H1 (cell line): Measurements from ENCODE around the gene MYO15B. TPM values are rescaled to one million over a fixed set of nuclear protein-coding genes. Genes with fewer than 3 reads are reported as not detected.

Source experiments
- CTCF ChIA-PET: fragments of 300-600 bp; sonication (Branson Sonifier 250); formaldehyde crosslinking; loops from one replicate; lab custom pipeline; 2021; ENCODE audit not compliant: partially characterized antibody; lab: Charles Lee
- POLR2A ChIA-PET: fragments of 300-600 bp; sonication (Branson Sonifier 250); formaldehyde crosslinking; loops from one replicate; lab custom pipeline; 2021; ENCODE audit warnings: inconsistent platforms; ENCODE audit not compliant: partially characterized antibody; lab: Charles Lee
- DNase-seq, 2 experiments: peaks; one replicate each; pipeline versions ENCODE4 v3.0.0 to v3.0.0-alpha.2; 2010 to 2022; ENCODE audit warnings: low spot score in 2 of 2, low read depth in 1 of 2, mixed read lengths in 1 of 2
- FAIRE-seq: peaks from 2 replicates; lab custom pipeline; 2011; peaks lifted over from hg19 to GRCh38; lab: Jason Lieb, UNC
- H2AFZ ChIP-seq: 2 replicates; pipeline ENCODE4 v1.8.1; 2012; ENCODE audit warnings: low read length, inconsistent platforms
- H2AK5ac ChIP-seq: 2 replicates; pipeline ENCODE4 v1.6.1; 2013; ENCODE audit warnings: low read depth, low read length
- H2BK120ac ChIP-seq: replicated peaks from 2 replicates; pipeline ENCODE3; 2013; ENCODE audit warnings: low read depth, low read length, inconsistent platforms
- H2BK12ac ChIP-seq: 2 replicates; pipeline ENCODE4 v1.6.1; 2013; ENCODE audit warnings: low read depth, low read length
- H2BK15ac ChIP-seq: 2 replicates; pipeline ENCODE4 v1.6.1; 2013; ENCODE audit warnings: low read length
- H2BK20ac ChIP-seq: 2 replicates; pipeline ENCODE4 v1.6.1; 2013; ENCODE audit warnings: low read length
- H2BK5ac ChIP-seq: 2 replicates; pipeline ENCODE4 v1.6.1; 2013; ENCODE audit warnings: low read depth, low read length
- H3K14ac ChIP-seq: 2 replicates; pipeline ENCODE4 v1.6.1; 2013; ENCODE audit warnings: inconsistent platforms; ENCODE audit not compliant: insufficient read length
- H3K18ac ChIP-seq: 2 replicates; pipeline ENCODE4 v1.6.1; 2013; ENCODE audit warnings: low read length; ENCODE audit errors: extremely low read depth
- H3K23ac ChIP-seq: 2 replicates; pipeline ENCODE4 v1.6.1; 2013; ENCODE audit warnings: inconsistent platforms; ENCODE audit not compliant: insufficient read length
- H3K23me2 ChIP-seq: 2 replicates; pipeline ENCODE4 v1.6.1; 2013; ENCODE audit warnings: low read depth, low read length
- H3K27ac ChIP-seq: 2 replicates; pipeline ENCODE4 v1.6.1; 2011; ENCODE audit warnings: low read depth, low read length, inconsistent platforms
- H3K27me3 ChIP-seq, 4 experiments: replicated peaks in 1 of 4; 1 replicate in 1 of 4; 2 replicates in 3 of 4; pipeline versions ENCODE4 v1.6.1 to v1.8.1; 2011 to 2013; ENCODE audit warnings: low read length in 3 of 4, mild to moderate bottlenecking in 3 of 4, inconsistent platforms in 2 of 4, mixed read lengths in 2 of 4, moderate library complexity in 1 of 4; ENCODE audit not compliant: control insufficient read depth in 3 of 4, insufficient read depth in 3 of 4; ENCODE audit errors: extremely low read depth in 1 of 4
- H3K36me3 ChIP-seq, 4 experiments: 2 replicates each; pipeline versions ENCODE4 v1.6.1 to v1.8.1; 2011 to 2013; ENCODE audit warnings: mild to moderate bottlenecking in 4 of 4, low read length in 3 of 4, moderate library complexity in 2 of 4, control low read depth in 1 of 4, inconsistent platforms in 1 of 4; ENCODE audit not compliant: insufficient read depth in 4 of 4, control insufficient read depth in 2 of 4
- H3K4ac ChIP-seq: replicated peaks from 2 replicates; pipeline ENCODE3; 2013; ENCODE audit warnings: low read length, low read depth, mixed read lengths, inconsistent platforms; ENCODE audit not compliant: insufficient read length
- H3K4me1 ChIP-seq, 4 experiments: replicated peaks in 1 of 4; 1 replicate in 1 of 4; 2 replicates in 3 of 4; pipeline versions ENCODE4 v1.6.1 to v1.8.1; 2011 to 2013; ENCODE audit warnings: low read length in 3 of 4, inconsistent platforms in 2 of 4, mixed read lengths in 1 of 4; ENCODE audit not compliant: insufficient read depth in 4 of 4, control insufficient read depth in 3 of 4
- H3K4me2 ChIP-seq, 2 experiments: 2 replicates each; pipeline versions ENCODE4 v1.6.1 to v1.8.1; 2011 to 2013; ENCODE audit warnings: low read depth in 2 of 2, low read length in 2 of 2, control low read depth in 1 of 2, inconsistent platforms in 1 of 2, mild to moderate bottlenecking in 1 of 2; ENCODE audit not compliant: insufficient read depth in 1 of 2
- H3K4me3 ChIP-seq, 4 experiments: fragments of 200-600, 300-600 bp in 1 of 4; sonication (generic), shearing (Covaris generic), sonication (Bioruptor Twin) in 1 of 4; 2 replicates each; pipeline versions ENCODE4 v1.5.1 to v1.8.1; 2011 to 2016; ENCODE audit warnings: low read length in 4 of 4, low read depth in 3 of 4, control low read depth in 2 of 4, inconsistent platforms in 2 of 4, mild to moderate bottlenecking in 2 of 4, mixed read lengths in 1 of 4, moderate library complexity in 1 of 4; ENCODE audit not compliant: insufficient read depth in 2 of 4; ENCODE audit errors: extremely low read depth in 1 of 4
- H3K56ac ChIP-seq: replicated peaks from 2 replicates; pipeline ENCODE3; 2013; ENCODE audit warnings: low read depth, mild to moderate bottlenecking, mixed read lengths, low read length, inconsistent platforms; ENCODE audit not compliant: insufficient read length
- H3K79me1 ChIP-seq: 2 replicates; pipeline ENCODE4 v1.6.1; 2013; ENCODE audit warnings: low read depth, low read length, control low read depth
- H3K79me2 ChIP-seq, 2 experiments: 2 replicates each; pipeline versions ENCODE4 v1.6.1 to v1.8.1; 2012 to 2013; ENCODE audit warnings: low read length in 2 of 2, mild to moderate bottlenecking in 2 of 2, inconsistent platforms in 1 of 2; ENCODE audit not compliant: insufficient read depth in 2 of 2, control insufficient read depth in 1 of 2
- H3K9ac ChIP-seq, 4 experiments: replicated peaks in 1 of 4; 1 replicate in 1 of 4; 2 replicates in 3 of 4; pipeline versions ENCODE4 v1.6.1 to v1.8.1; 2011 to 2013; ENCODE audit warnings: low read depth in 3 of 4, low read length in 3 of 4, control low read depth in 2 of 4, mild to moderate bottlenecking in 2 of 4, moderate library complexity in 2 of 4, inconsistent platforms in 1 of 4; ENCODE audit errors: extremely low read depth in 1 of 4
- H3K9me3 ChIP-seq, 2 experiments: 2 replicates each; pipeline versions ENCODE4 v1.6.1 to v1.8.1; 2012 to 2013; ENCODE audit warnings: mild to moderate bottlenecking in 2 of 2, moderate library complexity in 2 of 2, control low read depth in 1 of 2, inconsistent platforms in 1 of 2, low read depth in 1 of 2, low read length in 1 of 2, mixed read lengths in 1 of 2; ENCODE audit not compliant: insufficient read depth in 2 of 2
- H4K20me1 ChIP-seq, 2 experiments: replicated peaks in 1 of 2; 2 replicates each; pipeline versions ENCODE3 to v1.8.1; 2011 to 2013; ENCODE audit warnings: inconsistent platforms in 2 of 2, low read length in 2 of 2, mild to moderate bottlenecking in 1 of 2; ENCODE audit not compliant: insufficient read depth in 2 of 2, control insufficient read depth in 1 of 2
- H4K5ac ChIP-seq: 2 replicates; pipeline ENCODE4 v1.6.1; 2013; ENCODE audit warnings: low read length, low read depth, mixed read lengths, inconsistent platforms; ENCODE audit not compliant: insufficient read length
- H4K8ac ChIP-seq: 2 replicates; pipeline ENCODE4 v1.8.0; 2013; ENCODE audit warnings: mild to moderate bottlenecking, moderate library complexity, low read length, inconsistent platforms; ENCODE audit not compliant: insufficient read depth; ENCODE audit errors: extremely low read depth
- H4K91ac ChIP-seq: replicated peaks from 2 replicates; pipeline ENCODE3; 2013; ENCODE audit warnings: low read length, mixed read lengths, inconsistent platforms; ENCODE audit not compliant: insufficient read length
- BACH1 ChIP-seq: IDR thresholded peaks from 2 replicates; pipeline ENCODE4 v1.6.1; 2012; ENCODE audit warnings: low read length, improper control_type of control experiment
- CBX5 ChIP-seq: fragments of 300-800, 300-1000 bp; sonication (generic); IDR thresholded peaks from 2 replicates; pipeline ENCODE4 v1.7.1; 2016; ENCODE audit warnings: antibody characterized with exemption, low read length, low read depth
- EGR1 ChIP-seq: IDR thresholded peaks from 2 replicates; pipeline ENCODE4 v1.6.1; 2011; ENCODE audit warnings: low read depth, low read length, borderline replicate concordance
- FOSL1 ChIP-seq: IDR thresholded peaks from 2 replicates; pipeline ENCODE4 v1.6.1; 2011; ENCODE audit warnings: mild to moderate bottlenecking, low read depth, low read length, moderate library complexity; ENCODE audit not compliant: insufficient read depth
- JUN ChIP-seq: IDR thresholded peaks from 2 replicates; pipeline ENCODE4 v1.6.1; 2011; ENCODE audit warnings: low read depth, mild to moderate bottlenecking, improper control_type of control experiment, low read length
- PHF8 ChIP-seq: fragments of 200-600 bp; sonication (generic); conservative IDR thresholded peaks from 2 replicates; pipeline ENCODE4 v1.7.1; 2012; ENCODE audit warnings: low read depth, mild to moderate bottlenecking, inconsistent platforms, low read length, moderate library complexity
- TEAD4 ChIP-seq: IDR thresholded peaks from 2 replicates; pipeline ENCODE4 v1.6.1; 2012; ENCODE audit warnings: low read depth, low read length, inconsistent platforms, mixed read lengths
- WGBS, 2 experiments: shearing (Covaris generic) in 1 of 2; methylation state at CpG; one replicate each; pipeline versions ENCODE4 v1.1.6 to v1.1.7; 2013 to 2015; ENCODE audit warnings: low lambda C conversion rate in 2 of 2, mixed read lengths in 2 of 2, inconsistent platforms in 1 of 2, low coverage in 1 of 2, missing lambda C conversion rate in 1 of 2; ENCODE audit not compliant: insufficient replicate concordance in 2 of 2, insufficient coverage in 1 of 2, insufficient read length in 1 of 2; ENCODE audit errors: extremely low coverage in 1 of 2, missing lambda C conversion rate in 1 of 2; 5-methylcytosine and 5-hydroxymethylcytosine counted together
- polyA plus RNA-seq, 7 experiments: library from polyadenylated mRNA; depleted of rRNA in 3 of 7; stranded (reverse) in 5 of 7; unstranded in 2 of 7; fragments of >200 nt in 5 of 7; fragments of 200-250 nt in 2 of 7; gene quantifications; 1 replicate in 5 of 7; 2 replicates in 1 of 7; 4 replicates in 1 of 7; pipeline versions ENCODE4 v1.2.1 to v1.2.3, GENCODE V29; 2011 to 2013; ENCODE audit warnings: missing spikeins in 2 of 7, mixed read lengths in 2 of 7
- total RNA-seq: library from RNA; stranded (reverse); fragmentation: NEBNext Ultra II Directional; extraction: Animal tissue kit (Norgen Biotek cat#: 25700); gene quantifications from 2 replicates; pipeline ENCODE4 v1.2.1, GENCODE V29; 2021
- TF ChIP-seq, protein P1 (sequence below): IDR thresholded peaks from 2 replicates; pipeline ENCODE4 v1.6.1; 2012; ENCODE audit warnings: inconsistent platforms

MYO15B gene
- total and polyA plus RNA-seq, 2 of the 8 experiments (the other 6 are each of a cell fraction or from before 2014, with no cell fraction given), result 7.1 to 11.2 TPM

GRCh38 chr17:75654176-75654575, 66.6 kb downstream of the MYO15B start:
- no peak overlapping the region for H4K91ac ChIP-seq
- H3K4me2 ChIP-seq, result no peak overlapping the region
- no peaks in the 10 kb centered on the region for H3K27me3 ChIP-seq
- H2BK15ac ChIP-seq, result no peak overlapping the region
- H2BK20ac ChIP-seq, result no peak overlapping the region
- H3K18ac ChIP-seq, result no peak overlapping the region
- H3K4ac ChIP-seq, result no peak overlapping the region
- H3K23me2 ChIP-seq, result no peaks in the 10 kb centered on the region
- H3K36me3 ChIP-seq, result peaks cover 6 to 33% (median 11%) of the 10 kb centered on the region in 4 experiments; a peak in 7 of 8 replicates
- H2AK5ac ChIP-seq, result no peak overlapping the region
- WGBS, 2 experiments, result 82% methylated on average over 2 of the region's 2 CpGs; no CpG with 5 or more reads in 1 of the 2 experiments
- H2BK120ac ChIP-seq, result no peak overlapping the region
- TF ChIP-seq BACH1, result no peak
- no peak for TF ChIP-seq PHF8
- TF ChIP-seq EGR1, result no peak
- TF ChIP-seq, protein P1, sequence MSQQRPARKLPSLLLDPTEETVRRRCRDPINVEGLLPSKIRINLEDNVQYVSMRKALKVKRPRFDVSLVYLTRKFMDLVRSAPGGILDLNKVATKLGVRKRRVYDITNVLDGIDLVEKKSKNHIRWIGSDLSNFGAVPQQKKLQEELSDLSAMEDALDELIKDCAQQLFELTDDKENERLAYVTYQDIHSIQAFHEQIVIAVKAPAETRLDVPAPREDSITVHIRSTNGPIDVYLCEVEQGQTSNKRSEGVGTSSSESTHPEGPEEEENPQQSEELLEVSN, result no peak
- no peak for TF ChIP-seq FOSL1
- no peak for TF ChIP-seq TEAD4
- no peak for TF ChIP-seq CBX5
- no peak for TF ChIP-seq JUN
- no peaks in the 10 kb centered on the region for H3K79me2 ChIP-seq
- no peak overlapping the region for H3K4me3 ChIP-seq
- no peak overlapping the region for H3K27ac ChIP-seq
- H3K9ac ChIP-seq, result no peak overlapping the region
- POLR2A ChIA-PET, result interaction anchor here (0.8 to 5.8 kb wide), 9 partner anchors 9 to 126 kb away, joined by 3 to 42 read pairs (median 3); partner anchors contain the start of genes RECQL5 and SAP30BP
- H3K56ac ChIP-seq, result no peak overlapping the region
- no peaks in the 10 kb centered on the region for H3K9me3 ChIP-seq
- no peak for FAIRE-seq
- H3K14ac ChIP-seq, result no peak overlapping the region
- no peak overlapping the region for H3K23ac ChIP-seq
- no peak overlapping the region for H2BK5ac ChIP-seq
- no peaks in the 10 kb centered on the region for H3K4me1 ChIP-seq
- H4K5ac ChIP-seq, result no peak overlapping the region
- CTCF ChIA-PET, result interaction anchor here (0.8 to 51.0 kb wide), 19 partner anchors 7 to 123 kb away, joined by 3 to 2200 read pairs (median 6); partner anchors contain the start of genes GALK1, RECQL5, SAP30BP and SMIM5
- no peak overlapping the region for H4K8ac ChIP-seq
- peaks cover 0 to 5% of the 10 kb centered on the region in 2 experiments for H4K20me1 ChIP-seq
- DNase-seq, result no peak
- H3K79me1 ChIP-seq, result no peaks in the 10 kb centered on the region
- H2BK12ac ChIP-seq, result no peak overlapping the region
- no peak overlapping the region for H2AFZ ChIP-seq
